Endothelial cell of umbilical vein (primary cell): Measurements from ENCODE around the gene MGST3. TPM values are rescaled to one million over a fixed set of nuclear protein-coding genes. Genes with fewer than 3 reads are reported as not detected.

Source experiments
- BruUV-seq: library from RNA; stranded (reverse); fragments of 400-500 nt; replicated peaks from 2 replicates; lab custom pipeline; 2021; lab: Mats Ljungman, UMichigan
- CTCF ChIA-PET: fragments of 300-600, 350-600 bp; sonication (Branson Sonifier 250); formaldehyde crosslinking; loops from one replicate; lab custom pipeline; 2021; ENCODE audit warnings: antibody characterized with exemption, inconsistent platforms; lab: Charles Lee
- POLR2A ChIA-PET: fragments of 300-600, 350-600 bp; sonication (Branson Sonifier 250); formaldehyde crosslinking; loops from one replicate; lab custom pipeline; 2021; ENCODE audit warnings: antibody characterized with exemption, inconsistent platforms; lab: Charles Lee
- DNase-seq: peaks from one replicate; pipeline ENCODE4 v3.0.0-alpha.2; 2011; ENCODE audit warnings: low read depth, low spot score
- FAIRE-seq: peaks from 2 replicates; lab custom pipeline; 2011; peaks lifted over from hg19 to GRCh38; lab: Jason Lieb, UNC
- H2AFZ ChIP-seq: 2 replicates; pipeline ENCODE4 v1.6.0; 2012; ENCODE audit warnings: low read depth, low read length, control low read depth, inconsistent platforms
- H3K27ac ChIP-seq: 2 replicates; pipeline ENCODE4 v1.5.1; 2011; ENCODE audit warnings: low read depth, mild to moderate bottlenecking, control low read depth, low read length, moderate library complexity; ENCODE audit not compliant: insufficient read depth
- H3K27me3 ChIP-seq, 2 experiments: 2 replicates each; pipeline versions ENCODE4 v1.6.0 to v1.6.1; 2011; ENCODE audit warnings: low read length in 2 of 2, mixed read lengths in 1 of 2; ENCODE audit not compliant: control insufficient read depth in 2 of 2, insufficient read depth in 2 of 2
- H3K36me3 ChIP-seq, 2 experiments: 2 replicates in 1 of 2; 3 replicates in 1 of 2; pipeline ENCODE4 v1.5.1; 2011; ENCODE audit warnings: low read length in 2 of 2, mild to moderate bottlenecking in 1 of 2, moderate library complexity in 1 of 2; ENCODE audit not compliant: control insufficient read depth in 2 of 2, insufficient read depth in 2 of 2; ENCODE audit errors: extremely low read depth in 1 of 2
- H3K4me1 ChIP-seq: 3 replicates; pipeline ENCODE4 v1.5.1; 2011; ENCODE audit warnings: mild to moderate bottlenecking, low read length; ENCODE audit not compliant: control insufficient read depth, insufficient read depth; ENCODE audit errors: extremely low read depth
- H3K4me2 ChIP-seq: 2 replicates; pipeline ENCODE4 v1.6.1; 2011; ENCODE audit warnings: low read length, control low read depth, mixed read lengths; ENCODE audit not compliant: insufficient read depth
- H3K4me3 ChIP-seq, 3 experiments: fragments of 200-600 bp in 1 of 3; sonication (generic), shearing (Covaris generic) in 1 of 3; replicated peaks in 1 of 3; 2 replicates each; pipeline ENCODE4 v1.5.1; 2011 to 2016; ENCODE audit warnings: control low read depth in 3 of 3, low read length in 3 of 3, mild to moderate bottlenecking in 2 of 3, inconsistent platforms in 1 of 3, low read depth in 1 of 3, moderate library complexity in 1 of 3; ENCODE audit not compliant: insufficient read depth in 1 of 3
- H3K79me2 ChIP-seq: 2 replicates; pipeline ENCODE4 v1.6.0; 2012; ENCODE audit warnings: low read length, inconsistent platforms; ENCODE audit not compliant: control insufficient read depth, insufficient read depth
- H3K9ac ChIP-seq: replicated peaks from 2 replicates; pipeline ENCODE3; 2011; ENCODE audit warnings: low read length, control low read depth; ENCODE audit not compliant: insufficient read depth; ENCODE audit errors: extremely low read depth
- H3K9me1 ChIP-seq: replicated peaks from 3 replicates; pipeline ENCODE4 v1.6.0; 2011; ENCODE audit warnings: mild to moderate bottlenecking, low read length; ENCODE audit not compliant: control insufficient read depth, insufficient read depth; ENCODE audit errors: extremely low read depth
- H3K9me3 ChIP-seq: replicated peaks from 2 replicates; pipeline ENCODE4 v1.5.1; 2012; ENCODE audit warnings: low read length, inconsistent platforms; ENCODE audit not compliant: control insufficient read depth, insufficient read depth
- H4K20me1 ChIP-seq: replicated peaks from 2 replicates; pipeline ENCODE3; 2011; ENCODE audit warnings: mild to moderate bottlenecking, low read length; ENCODE audit not compliant: control insufficient read depth, insufficient read depth; ENCODE audit errors: extremely low read depth
- EZH2 ChIP-seq: IDR thresholded peaks from 2 replicates; pipeline ENCODE4 v1.6.1; 2012; ENCODE audit warnings: borderline replicate concordance, low read depth, mild to moderate bottlenecking, moderate library complexity, low read length, inconsistent platforms; ENCODE audit not compliant: severe bottlenecking
- FOS ChIP-seq: IDR thresholded peaks from 2 replicates; pipeline ENCODE4 v1.6.1; 2011; ENCODE audit warnings: mild to moderate bottlenecking, low read length, moderate library complexity, borderline replicate concordance; ENCODE audit not compliant: insufficient read depth
- GATA2 ChIP-seq: IDR thresholded peaks from 2 replicates; pipeline ENCODE4 v1.7.0; 2011; ENCODE audit warnings: low read depth, mild to moderate bottlenecking, moderate library complexity, mixed read lengths, low read length; ENCODE audit not compliant: insufficient read length, insufficient read depth
- JUN ChIP-seq: IDR thresholded peaks from 2 replicates; pipeline ENCODE4 v1.6.1; 2011; ENCODE audit warnings: borderline replicate concordance, low read depth; ENCODE audit not compliant: insufficient read length, insufficient read depth
- MYC ChIP-seq: IDR thresholded peaks from one replicate; pipeline ENCODE4 v1.6.1; 2011; ENCODE audit warnings: mild to moderate bottlenecking, low read depth, low read length
- POLR2A ChIP-seq: IDR thresholded peaks from 2 replicates; pipeline ENCODE4 v1.6.1; 2012; ENCODE audit warnings: low read depth, mild to moderate bottlenecking, control low read depth, low read length
- POLR2AphosphoS5 ChIP-seq: IDR thresholded peaks from 2 replicates; pipeline ENCODE4 v1.6.1; 2012; ENCODE audit warnings: low read depth, mild to moderate bottlenecking, control low read depth, low read length, moderate library complexity; ENCODE audit not compliant: insufficient read depth
- dilution Hi-C: fragments of 300-500 bp; cut with MboI; formaldehyde crosslinking; loops from one replicate; pipeline ENCODE4 v1.15.0; 2019; ENCODE audit warnings: low sequenced_read_pairs; ENCODE audit not compliant: extremely low pct_ligation_motif_present
- intact Hi-C: fragments of 100-400 bp; cut with micrococcal nuclease; formaldehyde crosslinking; loops from one replicate; pipeline ENCODE4 v1.10.0; 2022
- polyA plus RNA-seq, 4 experiments: library from polyadenylated mRNA; depleted of rRNA in 3 of 4; stranded (reverse) in 3 of 4; unstranded in 1 of 4; fragments of >200 nt; gene quantifications; 2 replicates each; pipeline versions ENCODE4 v1.2.1 to v1.2.3, GENCODE V29; 2011 to 2012; ENCODE audit warnings: missing spikeins in 1 of 4
- total RNA-seq: library from RNA; stranded (reverse); gene quantifications from 2 replicates; pipeline ENCODE4 v1.2.3, GENCODE V29; 2021
- TF ChIP-seq, protein P1 (sequence below): IDR thresholded peaks from 2 replicates; pipeline ENCODE4 v1.6.1; 2011; ENCODE audit not compliant: insufficient read depth, insufficient read length
- TF ChIP-seq, protein P2 (sequence below), 2 donors: IDR thresholded peaks; 1 replicate in 1 of 2; 2 replicates in 1 of 2; pipeline ENCODE4 v1.5.1; 2011; ENCODE audit warnings: low read length in 2 of 2, mild to moderate bottlenecking in 2 of 2, moderate library complexity in 2 of 2, control low read depth in 1 of 2, inconsistent platforms in 1 of 2, low read depth in 1 of 2; ENCODE audit not compliant: insufficient read depth in 1 of 2; ENCODE audit errors: extremely low read depth in 1 of 2

Gene MGST3
- total and polyA plus RNA-seq, 2 donors (not counting 3 experiments of a cell fraction or from before 2014, with no cell fraction given), result 164 to 288 TPM

DNA sequence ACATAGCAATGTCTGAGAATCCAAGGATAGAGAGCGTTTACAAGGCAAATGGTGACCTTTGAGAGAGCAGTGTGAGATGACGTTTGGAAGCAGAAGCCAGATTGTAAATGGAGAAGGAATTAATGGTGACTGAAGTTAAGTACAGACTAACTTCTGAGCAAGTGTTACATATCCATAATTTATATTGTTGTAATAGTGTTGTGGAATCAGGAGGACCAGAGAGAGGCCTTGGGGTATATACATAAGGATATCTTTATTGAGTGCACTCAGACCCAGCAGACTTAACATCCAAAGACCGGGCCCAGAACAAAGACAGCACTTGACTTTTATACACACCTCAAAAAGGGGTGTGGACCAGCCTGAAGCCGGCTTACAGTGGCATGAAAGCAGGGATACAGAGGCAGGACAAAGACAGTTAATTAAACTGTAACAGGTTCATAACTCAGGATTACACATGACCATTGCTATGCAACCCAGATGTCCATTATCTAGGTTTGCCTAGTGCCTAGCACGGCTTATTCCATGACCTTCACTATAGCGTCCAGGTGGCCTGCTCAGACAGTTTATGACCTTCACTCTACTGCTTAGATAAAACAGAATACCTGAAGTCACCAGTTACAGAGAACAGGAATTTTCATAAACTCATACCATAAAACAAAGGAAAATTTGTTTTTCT is 2.7 kb upstream of the MGST3 start:
- H3K79me2 ChIP-seq, result peaks cover 15% of the 10 kb centered on the region
- POLR2A ChIA-PET, result no interaction called here
- dilution Hi-C loops (no loop called here), intact Hi-C loops (no loop called here)
- peaks cover 4 to 14% of the 10 kb centered on the region in 2 experiments for H3K27me3 ChIP-seq
- FAIRE-seq (no peak), DNase-seq (no peak)
- TF ChIP-seq POLR2A (no peak), JUN (no peak), FOS (no peak), MYC (no peak), POLR2AphosphoS5 (no peak), GATA2 (no peak), EZH2 (no peak)
- TF ChIP-seq, protein P1, sequence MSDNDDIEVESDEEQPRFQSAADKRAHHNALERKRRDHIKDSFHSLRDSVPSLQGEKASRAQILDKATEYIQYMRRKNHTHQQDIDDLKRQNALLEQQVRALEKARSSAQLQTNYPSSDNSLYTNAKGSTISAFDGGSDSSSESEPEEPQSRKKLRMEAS, result no peak
- TF ChIP-seq, protein P2, sequence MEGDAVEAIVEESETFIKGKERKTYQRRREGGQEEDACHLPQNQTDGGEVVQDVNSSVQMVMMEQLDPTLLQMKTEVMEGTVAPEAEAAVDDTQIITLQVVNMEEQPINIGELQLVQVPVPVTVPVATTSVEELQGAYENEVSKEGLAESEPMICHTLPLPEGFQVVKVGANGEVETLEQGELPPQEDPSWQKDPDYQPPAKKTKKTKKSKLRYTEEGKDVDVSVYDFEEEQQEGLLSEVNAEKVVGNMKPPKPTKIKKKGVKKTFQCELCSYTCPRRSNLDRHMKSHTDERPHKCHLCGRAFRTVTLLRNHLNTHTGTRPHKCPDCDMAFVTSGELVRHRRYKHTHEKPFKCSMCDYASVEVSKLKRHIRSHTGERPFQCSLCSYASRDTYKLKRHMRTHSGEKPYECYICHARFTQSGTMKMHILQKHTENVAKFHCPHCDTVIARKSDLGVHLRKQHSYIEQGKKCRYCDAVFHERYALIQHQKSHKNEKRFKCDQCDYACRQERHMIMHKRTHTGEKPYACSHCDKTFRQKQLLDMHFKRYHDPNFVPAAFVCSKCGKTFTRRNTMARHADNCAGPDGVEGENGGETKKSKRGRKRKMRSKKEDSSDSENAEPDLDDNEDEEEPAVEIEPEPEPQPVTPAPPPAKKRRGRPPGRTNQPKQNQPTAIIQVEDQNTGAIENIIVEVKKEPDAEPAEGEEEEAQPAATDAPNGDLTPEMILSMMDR (IDR thresholded peaks at IDR 0.05; ENCODE audit: extremely low read depth in 1 of 2, insufficient read depth in 1 of 2, low read depth in 1 of 2, low read length in 2 of 2), result no peak
- no peak overlapping the region for H3K4me3 ChIP-seq
- BruUV-seq, result no TSS peak
- H3K4me1 ChIP-seq, result peaks cover 16% of the 10 kb centered on the region
- no peak overlapping the region for H3K4me2 ChIP-seq
- H3K36me3 ChIP-seq, result no peaks in the 10 kb centered on the region
- H3K9ac ChIP-seq, result no peak overlapping the region
- no peak overlapping the region for H3K27ac ChIP-seq
- no peak overlapping the region for H2AFZ ChIP-seq
- H3K9me3 ChIP-seq, result no peaks in the 10 kb centered on the region
- CTCF ChIA-PET, result no interaction called here
- H4K20me1 ChIP-seq, result no peaks in the 10 kb centered on the region
- no peaks in the 10 kb centered on the region for H3K9me1 ChIP-seq
